WTC11 (cell line): ENCODE data around the gene UGGT1. TPM values are rescaled to one million over a fixed set of nuclear protein-coding genes. Genes with fewer than 3 reads are reported as not detected.
A peak's percentile ranks its signal among the peaks of the same experiment; 100 is the strongest.

Source experiments
- ATAC-seq: fragments of 200-7000 bp; cut with Tn5 transposase; 2 replicates; pipeline ENCODE4 v1.10.0; 2021; ENCODE audit warnings: mild to moderate bottlenecking, moderate library complexity
- CTCF ChIA-PET: fragments of 300-600 bp; sonication (Branson Sonifier 250); formaldehyde crosslinking; loops from one replicate; lab custom pipeline; 2021; ENCODE audit warnings: antibody characterized with exemption; lab: Charles Lee
- POLR2A ChIA-PET: fragments of 350-600 bp; sonication (Branson Sonifier 250); formaldehyde crosslinking; loops from one replicate; lab custom pipeline; 2021; ENCODE audit warnings: antibody characterized with exemption; lab: Charles Lee
- DNase-seq: peaks from one replicate; pipeline ENCODE4 v3.0.0; 2021; ENCODE audit warnings: low spot score
- H3K27ac Mint-ChIP-seq: 2 replicates; pipeline ENCODE4 v1.8.0; 2021; ENCODE audit warnings: mixed read lengths
- H3K27me3 Mint-ChIP-seq: 2 replicates; pipeline ENCODE4 v1.8.0; 2021; ENCODE audit warnings: low read depth, mild to moderate bottlenecking, moderate library complexity, mixed read lengths
- H3K36me3 Mint-ChIP-seq: 2 replicates; pipeline ENCODE4 v1.8.0; 2021; ENCODE audit warnings: mixed read lengths
- H3K4me1 Mint-ChIP-seq: 2 replicates; pipeline ENCODE4 v1.8.0; 2022; ENCODE audit warnings: mixed read lengths
- H3K4me3 Mint-ChIP-seq: 2 replicates; pipeline ENCODE4 v1.8.0; 2021; ENCODE audit warnings: mild to moderate bottlenecking, moderate library complexity, mixed read lengths
- H3K9me3 Mint-ChIP-seq: 2 replicates; pipeline ENCODE4 v1.8.0; 2021; ENCODE audit warnings: mixed read lengths
- ATF1 ChIP-seq: sonication (generic); formaldehyde crosslinking; IDR thresholded peaks from 2 replicates; pipeline ENCODE4 v1.8.1; 2023; ENCODE audit warnings: mild to moderate bottlenecking, moderate library complexity, missing genetic modification reagents
- E2F4 ChIP-seq: sonication (generic); formaldehyde crosslinking; IDR thresholded peaks from 2 replicates; pipeline ENCODE4 v1.8.1; 2022; ENCODE audit warnings: low read depth, mild to moderate bottlenecking, moderate library complexity, missing genetic modification reagents, borderline replicate concordance
- ELF4 ChIP-seq: sonication (generic); formaldehyde crosslinking; IDR thresholded peaks from 2 replicates; pipeline ENCODE4 v1.8.1; 2022; ENCODE audit warnings: low read depth, mild to moderate bottlenecking, moderate library complexity, missing genetic modification reagents
- ERG ChIP-seq: fragments of 250-450 bp; sonication (Bioruptor Pico); IDR thresholded peaks from 2 replicates; pipeline ENCODE4 v1.8.0; 2021; ENCODE audit warnings: mild to moderate bottlenecking
- ETV6 ChIP-seq: sonication (generic); formaldehyde crosslinking; IDR thresholded peaks from 2 replicates; pipeline ENCODE4 v1.8.1; 2022; ENCODE audit warnings: mild to moderate bottlenecking, missing genetic modification reagents
- FOXJ3 ChIP-seq: sonication (generic); formaldehyde crosslinking; IDR thresholded peaks from 2 replicates; pipeline ENCODE4 v1.9.0; 2021; ENCODE audit warnings: missing genetic modification reagents, mild to moderate bottlenecking, borderline replicate concordance
- FOXK1 ChIP-seq: sonication (generic); formaldehyde crosslinking; IDR thresholded peaks from 2 replicates; pipeline ENCODE4 v1.8.0; 2022; ENCODE audit warnings: mild to moderate bottlenecking, moderate library complexity, missing genetic modification reagents
- GABPB1 ChIP-seq: sonication (generic); formaldehyde crosslinking; IDR thresholded peaks from 2 replicates; pipeline ENCODE4 v1.8.1; 2023; ENCODE audit warnings: mild to moderate bottlenecking, missing genetic modification reagents
- GRHL2 ChIP-seq: fragments of 250-450 bp; sonication (Bioruptor Pico); IDR thresholded peaks from 2 replicates; pipeline ENCODE4 v1.8.0; 2022; ENCODE audit warnings: mild to moderate bottlenecking, moderate library complexity; ENCODE audit not compliant: insufficient replicate concordance, severe bottlenecking
- HMGXB4 ChIP-seq: sonication (generic); formaldehyde crosslinking; IDR thresholded peaks from 2 replicates; pipeline ENCODE4 v1.8.1; 2023; ENCODE audit warnings: mild to moderate bottlenecking, moderate library complexity, missing genetic modification reagents
- JUN ChIP-seq: sonication (generic); formaldehyde crosslinking; IDR thresholded peaks from 2 replicates; pipeline ENCODE4 v1.8.0; 2023; ENCODE audit warnings: mild to moderate bottlenecking, missing genetic modification reagents
- NR2C2 ChIP-seq: sonication (generic); formaldehyde crosslinking; IDR thresholded peaks from 2 replicates; pipeline ENCODE4 v1.8.0; 2022; ENCODE audit warnings: mild to moderate bottlenecking, missing genetic modification reagents
- NR3C1 ChIP-seq: sonication (generic); formaldehyde crosslinking; conservative IDR thresholded peaks from 2 replicates; pipeline ENCODE4 v1.8.1; 2023; ENCODE audit warnings: low read depth, mild to moderate bottlenecking, missing genetic modification reagents
- PRRX2 ChIP-seq: fragments of 250-450 bp; sonication (Bioruptor Pico); IDR thresholded peaks from 2 replicates; pipeline ENCODE4 v1.8.0; 2021; ENCODE audit warnings: mild to moderate bottlenecking
- SMAD4 ChIP-seq: sonication (generic); formaldehyde crosslinking; IDR thresholded peaks from 2 replicates; pipeline ENCODE4 v1.8.0; 2022; ENCODE audit warnings: mild to moderate bottlenecking, missing genetic modification reagents
- SP1 ChIP-seq: sonication (generic); formaldehyde crosslinking; conservative IDR thresholded peaks from 2 replicates; pipeline ENCODE4 v1.8.1; 2022; ENCODE audit warnings: missing genetic modification reagents
- TCF7 ChIP-seq: sonication (generic); formaldehyde crosslinking; IDR thresholded peaks from 2 replicates; pipeline ENCODE4 v1.8.0; 2022; ENCODE audit warnings: mild to moderate bottlenecking, low read depth, missing genetic modification reagents, moderate library complexity
- TEAD4 ChIP-seq: sonication (generic); formaldehyde crosslinking; IDR thresholded peaks from 2 replicates; pipeline ENCODE4 v1.8.0; 2022; ENCODE audit warnings: mild to moderate bottlenecking, missing genetic modification reagents
- TP53 ChIP-seq: sonication (generic); formaldehyde crosslinking; IDR thresholded peaks from 2 replicates; pipeline ENCODE4 v1.8.1; 2023; ENCODE audit warnings: mild to moderate bottlenecking, missing genetic modification reagents
- ZNF281 ChIP-seq: sonication (generic); formaldehyde crosslinking; IDR thresholded peaks from 2 replicates; pipeline ENCODE4 v1.8.0; 2023; ENCODE audit warnings: mild to moderate bottlenecking, missing genetic modification reagents
- ZNF317 ChIP-seq: sonication (generic); formaldehyde crosslinking; IDR thresholded peaks from 2 replicates; pipeline ENCODE4 v1.8.1; 2023; ENCODE audit warnings: low read depth, mild to moderate bottlenecking, moderate library complexity, missing genetic modification reagents, borderline replicate concordance
- ZNF416 ChIP-seq: fragments of 250-450 bp; sonication (Bioruptor Pico); IDR thresholded peaks from 2 replicates; pipeline ENCODE4 v1.9.0; 2021; ENCODE audit warnings: mild to moderate bottlenecking, inconsistent platforms
- ZNF423 ChIP-seq: fragments of 250-450 bp; sonication (Bioruptor Pico); IDR thresholded peaks from 2 replicates; pipeline ENCODE4 v2.1.2; 2022; ENCODE audit warnings: mild to moderate bottlenecking, moderate library complexity
- total RNA-seq: library from RNA; stranded (reverse); gene quantifications from 3 replicates; pipeline ENCODE4 v1.2.3, GENCODE V29; 2021
- TF ChIP-seq, protein P1 (sequence below): sonication (generic); formaldehyde crosslinking; IDR thresholded peaks from 2 replicates; pipeline ENCODE4 v1.8.1; 2022; ENCODE audit warnings: mild to moderate bottlenecking, missing genetic modification reagents, moderate library complexity, borderline replicate concordance
- TF ChIP-seq, protein P2 (sequence below): fragments of 200-600 bp; IDR thresholded peaks from 2 replicates; pipeline ENCODE4 v1.8.0; 2022; ENCODE audit warnings: antibody characterized with exemption
- TF ChIP-seq, protein P3 (sequence below): sonication (generic); formaldehyde crosslinking; IDR thresholded peaks from 2 replicates; pipeline ENCODE4 v1.8.0; 2022; ENCODE audit warnings: mild to moderate bottlenecking, missing genetic modification reagents

The UGGT1 gene
- total RNA-seq, 1 experiment from 2014 or later: 57.9 TPM

DNA sequence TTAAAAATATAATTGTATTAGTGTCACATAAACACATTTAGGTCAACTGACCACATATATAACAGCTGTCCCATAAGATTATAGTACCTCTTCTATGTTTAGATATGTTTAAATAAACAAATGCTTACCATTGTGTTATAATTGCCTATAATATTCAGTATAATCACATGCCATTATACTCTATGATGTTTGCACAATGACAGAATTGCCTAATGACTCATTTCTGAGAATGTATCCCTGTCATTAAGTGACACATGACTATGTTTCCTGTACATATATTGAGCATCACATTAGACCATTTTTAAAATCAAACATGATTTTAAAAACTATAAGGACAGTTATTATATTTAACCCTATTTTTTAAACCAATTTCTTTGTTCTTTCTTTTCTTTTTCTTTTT, 137.9 kb downstream of the UGGT1 start:
- no peak overlapping the region for H3K4me3 Mint-ChIP-seq
- no peaks in the 10 kb centered on the region for H3K36me3 Mint-ChIP-seq
- TF ChIP-seq TCF7 (CRISPR knock-in tag): no peak
- no peak for TF ChIP-seq SMAD4 (CRISPR knock-in tag)
- TF ChIP-seq, protein P1, sequence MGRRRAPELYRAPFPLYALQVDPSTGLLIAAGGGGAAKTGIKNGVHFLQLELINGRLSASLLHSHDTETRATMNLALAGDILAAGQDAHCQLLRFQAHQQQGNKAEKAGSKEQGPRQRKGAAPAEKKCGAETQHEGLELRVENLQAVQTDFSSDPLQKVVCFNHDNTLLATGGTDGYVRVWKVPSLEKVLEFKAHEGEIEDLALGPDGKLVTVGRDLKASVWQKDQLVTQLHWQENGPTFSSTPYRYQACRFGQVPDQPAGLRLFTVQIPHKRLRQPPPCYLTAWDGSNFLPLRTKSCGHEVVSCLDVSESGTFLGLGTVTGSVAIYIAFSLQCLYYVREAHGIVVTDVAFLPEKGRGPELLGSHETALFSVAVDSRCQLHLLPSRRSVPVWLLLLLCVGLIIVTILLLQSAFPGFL: no peak
- no peak for TF ChIP-seq ZNF416
- TF ChIP-seq ELF4 (CRISPR knock-in tag): no peak
- TF ChIP-seq SP1: no peak
- TF ChIP-seq ZNF281 (CRISPR knock-in tag): no peak
- no peak for TF ChIP-seq E2F4 (CRISPR knock-in tag)
- TF ChIP-seq FOXK1: no peak
- TF ChIP-seq GRHL2: no peak
- TF ChIP-seq ETV6: no peak
- no peak for TF ChIP-seq PRRX2 (CRISPR knock-in tag)
- no peak for TF ChIP-seq TEAD4 (CRISPR knock-in tag)
- no peak for TF ChIP-seq ERG
- no peak for TF ChIP-seq FOXJ3 (CRISPR knock-in tag)
- TF ChIP-seq ZNF317 (CRISPR knock-in tag): no peak
- no peak for TF ChIP-seq NR3C1
- H3K27ac Mint-ChIP-seq: no peak overlapping the region
- no peak for ATAC-seq
- H3K4me1 Mint-ChIP-seq: peaks cover 3% of the 10 kb centered on the region; the same call in 1 of the 2 replicates
- ChIA-PET CTCF (no interaction called here), POLR2A (no interaction called here)
- H3K27me3 Mint-ChIP-seq: peaks cover 25% of the 10 kb centered on the region
- H3K9me3 Mint-ChIP-seq: peaks cover 10% of the 10 kb centered on the region
- DNase-seq: no peak

DNA sequence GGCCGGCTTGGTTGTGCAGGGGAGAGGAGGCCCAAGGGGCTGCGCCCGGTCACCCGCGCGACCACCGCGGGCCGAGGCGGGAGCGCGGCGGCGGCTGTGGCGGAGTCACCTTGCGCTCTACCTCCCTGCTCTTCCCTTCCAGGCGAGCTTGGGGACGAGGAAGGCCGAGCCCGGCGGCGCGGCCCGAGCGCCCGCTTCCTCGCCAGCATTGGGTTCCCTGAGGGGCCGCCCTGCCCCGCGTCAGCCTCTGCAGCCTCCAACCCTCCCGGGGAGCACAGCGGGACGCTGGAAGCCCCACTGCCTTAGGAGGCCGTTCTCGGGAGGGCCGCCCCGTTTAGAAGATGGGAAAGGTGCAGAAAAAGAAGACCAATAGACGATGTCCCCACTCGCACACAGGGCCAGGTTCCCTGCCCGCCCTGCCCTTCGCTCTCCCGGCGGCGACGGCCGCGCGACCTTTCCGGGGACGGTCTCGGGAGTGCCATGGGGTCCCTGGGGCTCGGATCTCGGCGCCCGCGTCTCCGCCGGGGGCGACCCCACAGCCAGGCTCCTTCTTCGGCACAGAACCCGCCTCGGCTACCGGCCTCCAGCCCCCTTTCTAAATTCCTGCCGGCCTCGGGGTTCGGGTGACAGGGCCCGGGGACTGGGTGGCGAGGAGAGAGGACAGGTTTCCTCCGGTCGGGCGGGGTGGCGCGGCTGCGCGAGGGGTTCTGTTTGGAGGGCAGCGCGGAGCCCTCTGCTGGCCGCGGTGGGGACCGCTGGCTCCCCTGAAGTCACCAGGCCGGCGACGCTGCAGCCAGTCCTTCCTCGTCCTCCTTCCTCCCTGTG, 142.2 kb downstream of the UGGT1 start:
- H3K36me3 Mint-ChIP-seq: no peaks in the 10 kb centered on the region
- peaks cover 30% of the 10 kb centered on the region for H3K27me3 Mint-ChIP-seq
- no peak overlapping the region for H3K27ac Mint-ChIP-seq
- DNase-seq (peak; percentile 91), ATAC-seq (peak; percentile 90)
- H3K4me3 Mint-ChIP-seq: peak overlapping the region; percentile 69
- peaks cover 5% of the 10 kb centered on the region; the same call in 1 of the 2 replicates for H3K4me1 Mint-ChIP-seq
- ChIA-PET CTCF (interaction anchor here (0.8 to 2.3 kb wide), 8 partner anchors 10 to 450 kb away, joined by 3 to 10 read pairs (median 6); no protein-coding TSS in a partner anchor), POLR2A (interaction anchor here (0.6 kb wide), 1 partner anchor 31 kb away, joined by 3 read pairs; no protein-coding TSS in a partner anchor)
- H3K9me3 Mint-ChIP-seq: no peaks in the 10 kb centered on the region
- TF ChIP-seq ETV6 (no peak), GABPB1 (CRISPR knock-in tag) (peak; percentile 40; the same call in 1 of the 2 replicates), ZNF423 (CRISPR knock-in tag) (peak; percentile 80), TP53 (no peak; the same call in 1 of the 2 replicates), NR2C2 (CRISPR knock-in tag) (no peak), HMGXB4 (peak; percentile 94), JUN (CRISPR knock-in tag) (0 out of 2 replicates have a peak, but pooled peaks have one; percentile 56), ATF1 (CRISPR knock-in tag) (no peak)
- TF ChIP-seq, protein P2, sequence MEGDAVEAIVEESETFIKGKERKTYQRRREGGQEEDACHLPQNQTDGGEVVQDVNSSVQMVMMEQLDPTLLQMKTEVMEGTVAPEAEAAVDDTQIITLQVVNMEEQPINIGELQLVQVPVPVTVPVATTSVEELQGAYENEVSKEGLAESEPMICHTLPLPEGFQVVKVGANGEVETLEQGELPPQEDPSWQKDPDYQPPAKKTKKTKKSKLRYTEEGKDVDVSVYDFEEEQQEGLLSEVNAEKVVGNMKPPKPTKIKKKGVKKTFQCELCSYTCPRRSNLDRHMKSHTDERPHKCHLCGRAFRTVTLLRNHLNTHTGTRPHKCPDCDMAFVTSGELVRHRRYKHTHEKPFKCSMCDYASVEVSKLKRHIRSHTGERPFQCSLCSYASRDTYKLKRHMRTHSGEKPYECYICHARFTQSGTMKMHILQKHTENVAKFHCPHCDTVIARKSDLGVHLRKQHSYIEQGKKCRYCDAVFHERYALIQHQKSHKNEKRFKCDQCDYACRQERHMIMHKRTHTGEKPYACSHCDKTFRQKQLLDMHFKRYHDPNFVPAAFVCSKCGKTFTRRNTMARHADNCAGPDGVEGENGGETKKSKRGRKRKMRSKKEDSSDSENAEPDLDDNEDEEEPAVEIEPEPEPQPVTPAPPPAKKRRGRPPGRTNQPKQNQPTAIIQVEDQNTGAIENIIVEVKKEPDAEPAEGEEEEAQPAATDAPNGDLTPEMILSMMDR: peak; percentile 79
- TF ChIP-seq, protein P3, sequence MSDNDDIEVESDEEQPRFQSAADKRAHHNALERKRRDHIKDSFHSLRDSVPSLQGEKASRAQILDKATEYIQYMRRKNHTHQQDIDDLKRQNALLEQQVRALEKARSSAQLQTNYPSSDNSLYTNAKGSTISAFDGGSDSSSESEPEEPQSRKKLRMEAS (CRISPR knock-in tag): peak; percentile 16; the same call in 1 of the 2 replicates
